ENCODE data around the gene FOXF1. TPM values are rescaled to one million over a fixed set of nuclear protein-coding genes. Genes with fewer than 3 reads are reported as not detected.

The FOXF1 gene
- total and polyA plus RNA-seq, 4 donors = 0.66 to 1.7 (median 1.1) TPM

Other genes with a start within 250 kb of the FOXF1 start
- 10 to 100 TPM; 16.2 to 18.6 TPM for gene MTHFSD, start 44.7 kb downstream of the FOXF1 start, total RNA-seq
- gene MTHFSD, start 44.7 kb downstream of the FOXF1 start, polyA plus RNA-seq (ENCODE audit: insufficient read length in 2 of 2) = 10 to 100 TPM; 20.5 to 20.6 TPM
- 10 to 100 TPM in 1 of 2 donors, 1 to 10 TPM in 1; 9.6 to 17.5 TPM for gene FOXC2, start 56.3 kb downstream of the FOXF1 start, total RNA-seq
- 10 to 100 TPM in 1 of 2 donors, 1 to 10 TPM in 1; 4.7 to 31.1 TPM for gene FOXC2, start 56.3 kb downstream of the FOXF1 start, polyA plus RNA-seq (ENCODE audit: insufficient read length in 2 of 2)
- 1 to 10 TPM; 3.9 to 8.9 TPM for gene FOXL1, start 68.0 kb downstream of the FOXF1 start, total RNA-seq
- 1 to 10 TPM; 2.2 to 3.1 TPM for gene FOXL1, start 68.0 kb downstream of the FOXF1 start, polyA plus RNA-seq (ENCODE audit: insufficient read length in 2 of 2)

Data from spinal cord (tissue), 4 donors.